HG02678 (cell line): Measurements from ENCODE around the gene IFITM2.
A peak's percentile ranks its signal among the peaks of the same experiment; 100 is the strongest.
"Not testable (repeated sequence)": the region's sequence is repeated elsewhere in the genome, so short reads cannot be mapped to it uniquely, and the experiment has no call there.

Source experiments
- ATAC-seq: cut with Tn5 transposase; IDR thresholded peaks from one replicate; pipeline ENCODE4 v1.9.1; 2021; ENCODE audit warnings: mild to moderate bottlenecking, moderate library complexity; ENCODE audit not compliant: unreplicated experiment

Gene IFITM2

DNA sequence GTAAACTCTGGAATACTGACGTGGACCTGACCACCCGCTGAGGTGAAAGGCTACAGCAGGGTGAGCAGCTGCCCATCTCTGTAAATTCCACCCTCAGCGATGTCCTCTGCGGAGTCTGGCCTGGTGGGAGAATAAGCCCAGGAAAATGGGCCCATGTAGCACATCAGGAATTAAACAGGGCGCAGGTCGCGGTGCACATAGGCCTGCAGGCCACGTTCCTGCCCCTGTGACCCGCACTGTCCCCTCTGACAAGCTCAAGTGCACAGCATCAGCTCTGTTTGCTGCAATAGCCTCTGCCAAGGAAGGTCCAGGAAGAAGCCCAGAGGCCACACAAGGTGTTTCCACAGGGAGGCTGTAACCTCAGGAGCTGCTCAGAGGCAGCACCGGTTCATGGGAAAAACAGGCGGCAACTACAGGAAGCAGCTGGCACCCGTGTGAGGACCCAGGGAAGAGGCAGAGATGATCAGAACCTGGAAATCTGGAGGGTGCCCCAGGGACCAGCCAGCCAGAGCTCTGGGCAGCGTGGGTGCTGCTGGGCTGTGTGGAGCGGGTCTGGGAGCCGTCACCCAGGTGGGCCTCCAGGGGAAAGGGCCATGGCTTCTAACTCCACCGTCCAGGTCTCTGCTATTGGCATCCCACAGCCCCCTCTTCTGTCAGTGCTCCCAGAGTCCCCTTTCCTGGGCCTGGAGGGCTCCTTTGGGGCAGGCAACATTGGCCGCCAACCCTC, 808 bp upstream of the IFITM2 start:
- no peak for ATAC-seq

GRCh38 chr11:308740-309665, 1.4 kb downstream of the IFITM2 start:
- not testable (repeated sequence) for ATAC-seq

- not testable (repeated sequence) for ATAC-seq
Measured at GRCh38 chr11:309979-310572, 2.5 kb downstream of the IFITM2 start.

DNA sequence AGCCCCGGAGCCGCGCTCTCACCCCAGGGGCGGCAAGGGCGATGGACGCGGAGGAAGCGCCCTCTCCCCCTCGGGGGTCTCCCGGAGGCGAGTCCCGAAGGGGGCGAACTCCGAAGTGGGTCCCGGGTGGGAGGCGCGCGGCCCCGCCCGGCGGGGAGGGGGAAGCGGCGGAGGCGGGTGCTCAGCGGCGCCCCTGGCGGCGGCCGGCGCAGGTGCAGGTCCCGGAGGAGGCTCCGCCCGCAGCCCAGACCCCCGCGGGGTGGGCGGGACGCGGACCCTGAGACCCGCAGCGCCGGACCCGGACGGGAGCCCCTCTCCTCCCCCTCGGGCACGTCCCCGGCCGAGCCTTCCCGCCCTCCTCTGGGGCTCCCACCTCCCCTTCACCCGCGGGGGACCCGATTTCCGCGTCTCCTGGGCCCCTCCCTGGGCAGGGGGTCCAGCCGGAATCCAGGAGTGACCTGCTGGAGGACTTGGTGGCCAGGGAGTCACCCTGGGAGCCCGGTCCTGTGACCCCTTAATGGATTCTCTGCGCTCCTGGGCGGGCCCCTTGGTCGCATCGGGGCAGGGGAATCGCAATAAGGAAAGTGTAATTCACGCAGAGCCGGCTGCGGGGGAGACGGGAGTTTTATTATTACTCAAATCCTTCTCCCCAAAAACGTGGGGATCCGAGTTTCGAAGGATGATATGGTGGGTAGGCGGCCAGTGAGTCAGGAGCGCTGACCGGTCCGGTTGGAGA, 3.6 kb downstream of the IFITM2 start:
- ATAC-seq = peak; percentile 39

DNA sequence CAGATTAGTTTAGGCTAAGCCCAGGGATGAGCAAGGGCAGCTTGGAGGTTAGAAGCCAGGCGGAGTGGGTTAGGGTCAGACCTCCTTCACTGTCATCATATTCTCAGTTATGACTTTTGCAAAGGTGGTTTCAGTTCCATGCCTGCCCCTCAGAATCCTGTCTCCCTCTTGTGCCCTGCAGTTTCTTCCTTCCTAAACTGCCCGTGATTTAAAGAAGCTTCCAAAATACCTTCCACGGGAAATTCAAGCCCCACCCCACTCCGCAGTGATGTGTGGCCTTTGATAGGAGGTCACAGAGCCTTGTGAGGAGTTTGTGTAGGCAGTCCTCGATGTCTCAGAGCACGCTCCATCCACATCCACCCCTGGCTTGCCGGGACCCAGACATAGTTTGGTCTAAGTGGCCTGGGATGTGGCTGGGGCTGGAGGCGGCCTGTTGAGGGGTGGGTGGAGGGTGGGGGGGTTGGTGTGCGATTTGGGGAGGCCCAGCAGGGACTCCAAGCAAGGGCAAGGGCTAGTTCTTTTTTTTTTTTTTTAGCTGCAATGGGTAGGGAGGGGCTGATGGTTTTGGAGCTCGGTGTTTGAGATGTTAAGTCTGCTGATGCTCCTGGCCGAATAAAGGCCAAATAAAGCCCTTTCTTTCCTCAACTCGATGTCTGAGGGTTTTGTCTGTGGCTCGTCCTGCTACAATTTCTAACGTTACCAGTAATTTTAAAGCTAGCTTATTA, 4.6 kb downstream of the IFITM2 start:
- no peak for ATAC-seq

DNA sequence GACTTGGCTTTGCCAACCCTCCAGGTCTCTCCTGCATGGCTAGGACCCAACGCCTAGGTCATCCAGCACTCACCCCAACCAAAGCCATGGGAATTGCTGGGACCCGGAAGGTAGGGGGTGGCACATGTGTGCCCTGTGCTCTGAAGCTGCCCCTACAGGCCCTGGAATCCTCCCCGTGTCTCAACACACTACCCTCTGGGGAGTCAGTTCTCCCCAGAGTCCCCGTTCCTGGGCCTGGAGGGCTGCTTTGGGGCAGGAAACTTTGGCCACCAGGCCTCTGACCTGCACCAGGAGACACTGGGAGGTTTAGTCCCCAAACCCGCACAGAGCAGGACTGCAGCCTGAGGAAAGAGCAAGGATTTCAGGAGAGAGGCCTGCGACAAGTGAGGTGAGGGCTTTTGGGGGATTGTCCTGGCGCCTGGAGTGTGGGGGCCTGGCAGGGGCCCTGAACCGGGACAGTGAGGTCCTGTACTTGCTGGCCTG, 5.7 kb downstream of the IFITM2 start:
- no peak for ATAC-seq

DNA sequence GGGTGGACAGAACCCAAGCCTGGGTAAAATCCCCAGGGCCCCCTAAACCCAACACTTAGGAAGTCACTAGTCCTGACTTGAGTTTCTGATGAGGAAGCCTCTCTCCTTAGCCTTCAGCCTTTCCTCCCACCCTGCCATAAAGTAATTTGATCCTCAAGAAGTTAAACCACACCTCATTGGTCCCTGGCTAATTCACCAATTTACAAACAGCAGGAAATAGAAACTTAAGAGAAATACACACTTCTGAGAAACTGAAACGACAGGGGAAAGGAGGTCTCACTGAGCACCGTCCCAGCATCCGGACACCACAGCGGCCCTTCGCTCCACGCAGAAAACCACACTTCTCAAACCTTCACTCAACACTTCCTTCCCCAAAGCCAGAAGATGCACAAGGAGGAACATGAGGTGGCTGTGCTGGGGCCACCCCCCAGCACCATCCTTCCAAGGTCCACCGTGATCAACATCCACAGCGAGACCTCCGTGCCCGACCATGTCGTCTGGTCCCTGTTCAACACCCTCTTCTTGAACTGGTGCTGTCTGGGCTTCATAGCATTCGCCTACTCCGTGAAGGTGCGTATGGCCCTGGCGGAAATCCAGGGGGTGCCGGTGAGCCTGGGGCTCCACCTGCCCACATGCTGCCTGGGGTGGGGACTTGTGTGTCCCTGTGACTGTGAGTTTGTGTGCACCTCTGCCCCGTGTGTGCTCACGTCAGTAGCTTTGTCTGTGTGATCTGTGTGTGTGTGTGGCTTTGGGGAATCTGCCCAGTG, 6.4 kb downstream of the IFITM2 start, which contains the start of gene IFITM1:
Gene IFITM1 (plus strand): TSS at position 254 of the 767 bp plus-strand sequence. CDS start 131 bp downstream, at position 385.
- peak; percentile 29 for ATAC-seq

GRCh38 chr11:314554-314875, 6.9 kb downstream of the IFITM2 start:
- ATAC-seq = not testable (repeated sequence)

GRCh38 chr11:315051-315481, 7.5 kb downstream of the IFITM2 start:
- ATAC-seq = no peak

GRCh38 chr11:315516-315994, 7.9 kb downstream of the IFITM2 start:
- no peak for ATAC-seq

GRCh38 chr11:316031-316701, 8.6 kb downstream of the IFITM2 start:
- ATAC-seq = no peak

DNA sequence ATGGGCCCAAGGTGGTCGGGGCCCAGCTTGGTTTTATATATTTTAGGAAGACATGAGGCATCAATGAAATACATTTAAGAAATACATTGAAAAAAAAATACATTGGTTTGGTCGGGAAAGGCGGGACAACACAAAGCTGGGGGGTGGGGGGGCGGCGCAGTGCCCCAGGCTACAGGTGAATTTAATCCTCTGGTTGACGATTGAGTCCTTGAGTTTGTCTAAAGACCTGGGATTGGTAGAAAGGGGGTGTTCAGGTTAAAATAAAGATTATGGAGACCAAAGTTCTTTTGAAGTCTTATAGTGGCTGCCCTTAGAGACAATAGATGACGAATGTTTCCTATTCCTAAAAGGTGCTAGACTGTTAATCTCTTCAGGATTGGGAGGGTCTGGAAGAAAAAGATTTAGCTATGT, 9.3 kb downstream of the IFITM2 start:
- no peak for ATAC-seq

DNA sequence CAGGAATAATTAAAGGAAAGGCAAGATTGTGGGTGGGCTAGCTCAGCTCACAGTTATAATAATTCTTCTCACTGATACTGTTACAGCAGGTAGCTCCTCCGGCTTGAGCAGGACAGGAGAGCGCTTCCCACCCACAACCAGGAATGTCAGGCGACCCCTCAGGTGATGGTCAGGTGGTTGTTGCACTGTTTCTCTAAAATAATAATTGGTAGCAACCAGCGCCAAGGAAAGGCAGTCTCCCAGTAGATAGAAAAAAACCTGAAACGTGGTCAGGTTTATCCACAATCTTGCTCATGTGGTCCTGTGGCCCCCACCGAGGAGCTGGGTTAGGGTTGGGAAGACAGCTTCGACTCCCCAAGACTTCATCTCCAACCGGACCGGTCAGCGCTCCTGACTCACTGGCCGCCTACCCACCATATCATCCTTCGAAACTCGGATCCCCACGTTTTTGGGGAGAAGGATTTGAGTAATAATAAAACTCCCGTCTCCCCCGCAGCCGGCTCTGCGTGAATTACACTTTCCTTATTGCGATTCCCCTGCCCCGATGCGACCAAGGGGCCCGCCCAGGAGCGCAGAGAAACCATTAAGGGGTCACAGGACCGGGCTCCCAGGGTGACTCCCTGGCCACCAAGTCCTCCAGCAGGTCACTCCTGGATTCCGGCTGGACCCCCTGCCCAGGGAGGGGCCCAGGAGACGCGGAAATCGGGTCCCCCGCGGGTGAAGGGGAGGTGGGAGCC, 10.2 kb downstream of the IFITM2 start:
- ATAC-seq = not testable (repeated sequence)

GRCh38 chr11:318405-319120, 10.9 kb downstream of the IFITM2 start:
- peak; percentile 39 for ATAC-seq

GRCh38 chr11:319121-319887, 11.7 kb downstream of the IFITM2 start:
- peak; percentile 13 for ATAC-seq

- ATAC-seq = not testable (repeated sequence)
Measured at GRCh38 chr11:319888-320273, 12.3 kb downstream of the IFITM2 start.
